Stimulated activated CD4-positive, alpha-beta T cell treated with anti-CD3 and anti-CD28 coated beads, Interleukin-1b, Interleukin-23, amount 100 ng/mL, for 24 hours (primary cell): Measurements from ENCODE around the gene ACSL6.
"Not testable (repeated sequence)": the region's sequence is repeated elsewhere in the genome, so short reads cannot be mapped to it uniquely, and the experiment has no call there.

Source experiments
- DNase-seq, 4 experiments: peaks; one replicate each; pipeline ENCODE4 v3.0.0-alpha.2; 2020; ENCODE audit warnings: low read depth in 4 of 4, low spot score in 1 of 4

ACSL6 gene

GRCh38 chr5:131947445-131947844 lies 64.0 kb downstream of the ACSL6 start:
- no peak for DNase-seq

- DNase-seq, result no peak
These were observed 65.8 kb downstream of the ACSL6 start, which contains the start of gene MEIKIN for GRCh38 chr5:131945551-131946168. Gene MEIKIN, minus strand, starts transcription at chr5:131945663. Its CDS starts 158 bp downstream, at chr5:131945505.

GRCh38 chr5:131944702-131945550 lies 66.5 kb downstream of the ACSL6 start:
- DNase-seq, result no peak

- DNase-seq, result no peak
These were observed 67.5 kb downstream of the ACSL6 start for GRCh38 chr5:131943916-131944315.

- no peak for DNase-seq
These were observed 69.4 kb downstream of the ACSL6 start for GRCh38 chr5:131942016-131942415.

- no peak for DNase-seq
These were observed 71.6 kb downstream of the ACSL6 start for GRCh38 chr5:131939690-131940345.

- DNase-seq, result no peak
These were observed 79.2 kb downstream of the ACSL6 start for GRCh38 chr5:131932235-131932634.

- no peak for DNase-seq
These were observed 82.5 kb downstream of the ACSL6 start for GRCh38 chr5:131928957-131929356.

- no peak for DNase-seq
These were observed 85.3 kb downstream of the ACSL6 start for GRCh38 chr5:131926168-131926567.

GRCh38 chr5:131916481-131916880 lies 95.0 kb downstream of the ACSL6 start:
- no peak for DNase-seq

- no peak for DNase-seq
These were observed 97.0 kb downstream of the ACSL6 start for GRCh38 chr5:131914472-131914871.

GRCh38 chr5:131913603-131914002 lies 97.9 kb downstream of the ACSL6 start:
- DNase-seq, result no peak

GRCh38 chr5:131906668-131907067 lies 104.8 kb downstream of the ACSL6 start:
- no peak for DNase-seq

GRCh38 chr5:131902266-131902665 lies 109.2 kb downstream of the ACSL6 start:
- DNase-seq, result not testable (repeated sequence)
